ENCODE results near the gene ZNF768.

GRCh38 chr16:30556125-30556473, 29.7 kb upstream of the ZNF768 start:
- no peak for TF ChIP-seq GATA2 (IDR thresholded peaks at IDR 0.05; ENCODE audit: low read depth, low read length)
- no peak for TF ChIP-seq GATA3 (IDR thresholded peaks at IDR 0.05; ENCODE audit: low read depth, low read length)
